ENCODE results near the gene PRSS27. TPM values are rescaled to one million over a fixed set of nuclear protein-coding genes. Genes with fewer than 3 reads are reported as not detected.
A peak's percentile ranks its signal among the peaks of the same experiment; 100 is the strongest.

PRSS27 gene
- total RNA-seq, 1 donor from 2014 or later, result 3.1 TPM

DNA sequence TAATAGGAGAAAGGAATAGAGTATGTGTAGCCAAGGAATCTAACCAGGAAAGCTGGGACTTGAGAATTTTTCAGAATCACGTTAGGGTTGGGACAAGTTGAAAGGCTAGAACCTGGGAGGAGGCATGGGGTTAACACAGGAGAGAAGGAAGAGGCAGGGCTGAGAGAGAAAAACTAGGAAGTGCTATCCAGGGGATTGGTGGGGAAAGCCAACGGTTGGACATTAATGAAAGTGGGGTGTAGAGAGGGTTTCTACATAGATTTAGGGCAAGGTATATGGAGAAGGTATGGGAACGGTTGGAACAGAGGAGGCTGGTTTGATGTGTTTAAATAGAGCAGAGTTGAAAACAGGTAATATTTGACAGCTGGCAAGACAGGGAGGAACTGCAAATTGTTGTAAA is 35.1 kb upstream of the PRSS27 start:
- peak overlapping the region; percentile 89 for H3K27ac Mint-ChIP-seq (ENCODE audit: unreplicated experiment)
- peaks cover 53% of the 10 kb centered on the region for H3K4me1 Mint-ChIP-seq (ENCODE audit: low read depth)
- peak overlapping the region; percentile 92 for H3K4me3 Mint-ChIP-seq (ENCODE audit: unreplicated experiment)
- no peaks in the 10 kb centered on the region for H3K9me3 Mint-ChIP-seq (ENCODE audit: low read depth)
- H3K27me3 Mint-ChIP-seq (ENCODE audit: low read depth), result no peaks in the 10 kb centered on the region
- TF ChIP-seq CTCF (IDR thresholded peaks at IDR 0.05), result no peak
- no peak for DNase-seq (ENCODE audit: low spot score)
- peaks cover 34% of the 10 kb centered on the region for H3K36me3 Mint-ChIP-seq (ENCODE audit: low read depth)

- peak overlapping the region; percentile 92 for H3K4me3 Mint-ChIP-seq (ENCODE audit: unreplicated experiment)
- H3K36me3 Mint-ChIP-seq (ENCODE audit: low read depth), result peaks cover 24% of the 10 kb centered on the region
- H3K4me1 Mint-ChIP-seq (ENCODE audit: low read depth), result peaks cover 53% of the 10 kb centered on the region
- no peak for DNase-seq (ENCODE audit: low spot score)
- TF ChIP-seq CTCF (IDR thresholded peaks at IDR 0.05), result no peak
- H3K27me3 Mint-ChIP-seq (ENCODE audit: low read depth), result no peaks in the 10 kb centered on the region
- H3K27ac Mint-ChIP-seq (ENCODE audit: unreplicated experiment), result peak overlapping the region; percentile 89
- H3K9me3 Mint-ChIP-seq (ENCODE audit: low read depth), result no peaks in the 10 kb centered on the region
Measured at GRCh38 chr16:2753733-2754020, 33.7 kb upstream of the PRSS27 start.

DNA sequence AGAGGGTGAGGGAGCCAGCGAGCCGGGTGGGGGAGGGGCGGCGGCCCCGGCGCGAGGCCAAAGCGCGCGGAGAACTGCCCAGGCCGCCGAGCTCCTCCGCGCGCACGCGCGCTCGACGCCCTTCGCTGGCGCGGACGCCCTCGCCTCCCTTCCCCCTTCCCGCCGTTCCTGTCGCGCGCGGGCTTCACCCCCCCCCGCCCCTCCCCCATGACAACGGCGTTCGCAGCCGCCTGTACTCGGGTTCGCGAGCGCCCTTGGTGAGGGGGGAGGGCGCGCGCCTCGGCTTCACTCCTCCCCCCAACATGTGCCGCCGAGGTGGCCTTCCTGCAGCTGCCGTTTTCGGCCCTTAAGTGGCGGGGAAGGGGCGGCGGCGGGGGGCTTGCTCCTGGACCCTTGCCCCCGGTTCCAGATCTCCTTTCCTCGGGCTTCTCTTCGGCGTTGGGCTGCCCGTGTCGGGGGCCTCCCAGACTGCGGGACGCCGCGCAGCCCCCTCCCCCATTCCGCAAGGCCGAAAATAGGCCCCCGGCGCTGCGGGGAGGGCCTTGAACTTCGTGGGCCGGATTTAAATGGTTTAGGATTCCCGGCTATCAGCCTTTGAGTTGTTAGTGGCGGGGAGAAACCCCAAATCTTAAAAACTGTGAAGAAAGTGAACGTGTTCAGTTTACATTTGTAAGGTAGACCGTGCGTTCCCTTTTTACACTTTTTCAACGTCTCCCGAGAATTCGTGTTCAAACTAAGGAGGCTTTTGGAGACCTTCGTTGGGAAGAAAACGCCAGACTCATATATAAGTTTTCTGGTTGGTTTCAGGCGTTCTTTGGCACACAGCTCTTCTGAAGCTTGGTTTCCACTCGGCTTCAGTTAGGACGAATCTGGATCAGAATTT is 33.1 kb upstream of the PRSS27 start:
- H3K27ac Mint-ChIP-seq (ENCODE audit: unreplicated experiment), result peak overlapping the region; percentile 89
- no peak for DNase-seq (ENCODE audit: low spot score)

DNA sequence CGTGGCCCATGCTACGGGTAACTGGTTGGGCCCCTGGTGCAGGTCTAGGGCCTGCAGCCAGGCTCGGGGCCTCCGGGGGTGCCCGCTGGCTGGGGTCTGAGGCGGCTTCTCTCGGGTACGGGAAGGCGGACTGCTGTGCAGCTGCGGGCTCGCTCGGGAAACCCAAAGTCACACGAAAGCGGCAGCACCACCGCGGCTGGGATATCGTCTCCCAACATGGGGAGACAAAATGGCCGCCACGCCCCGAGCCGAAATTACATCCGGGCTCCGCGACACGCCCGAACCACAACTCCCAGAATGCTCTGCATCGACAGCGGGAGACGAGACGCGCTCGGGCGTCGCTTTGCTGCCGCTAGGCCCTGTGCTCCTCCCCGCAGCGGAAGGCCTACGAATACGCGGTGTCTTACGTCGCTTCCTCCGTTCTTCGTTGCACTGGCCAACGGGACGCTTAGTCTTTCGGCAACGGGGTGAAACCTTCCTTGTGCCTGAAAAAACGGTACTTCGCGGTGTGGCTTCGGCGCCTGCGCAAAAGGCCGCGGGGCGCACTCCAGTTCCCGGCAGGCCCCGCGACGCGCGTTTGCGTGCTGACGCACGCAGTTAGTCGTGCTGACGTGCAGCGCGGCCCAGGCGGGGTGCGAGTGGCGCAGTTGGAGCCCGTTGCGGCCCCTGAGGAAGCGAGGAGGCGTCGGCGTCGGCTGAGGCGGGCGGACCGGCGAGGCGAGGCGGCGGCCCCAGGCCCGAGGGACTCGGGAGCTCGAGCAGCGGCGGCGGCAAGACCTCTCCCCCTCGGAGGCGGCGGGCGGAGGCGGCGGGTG is 32.2 kb upstream of the PRSS27 start, which contains the start of gene SRRM2:
TSS of gene SRRM2 (plus strand) at position 604 of the 815 bp plus-strand sequence. CDS start 3,727 bp downstream, outside the sequence.
- Mint-ChIP-seq H3K36me3 (ENCODE audit: low read depth) (peaks cover 10% of the 10 kb centered on the region), H3K9me3 (ENCODE audit: low read depth) (no peaks in the 10 kb centered on the region), H3K4me3 (ENCODE audit: unreplicated experiment) (peak within 1 kb of the TSS; percentile 92), H3K4me1 (ENCODE audit: low read depth) (peaks cover 48% of the 10 kb centered on the region), H3K27me3 (ENCODE audit: low read depth) (no peaks in the 10 kb centered on the region), H3K27ac (ENCODE audit: unreplicated experiment) (peak within 1 kb of the TSS; percentile 99)
- TF ChIP-seq CTCF (IDR thresholded peaks at IDR 0.05), result peak; percentile 12
- DNase-seq (ENCODE audit: low spot score), result no peak

More for the DNA sequence above, 33.1 kb upstream of the PRSS27 start:
- peaks cover 53% of the 10 kb centered on the region for H3K4me1 Mint-ChIP-seq (ENCODE audit: low read depth)
- H3K27me3 Mint-ChIP-seq (ENCODE audit: low read depth), result no peaks in the 10 kb centered on the region
- H3K9me3 Mint-ChIP-seq (ENCODE audit: low read depth), result no peaks in the 10 kb centered on the region
- TF ChIP-seq CTCF (IDR thresholded peaks at IDR 0.05), result no peak
- peaks cover 19% of the 10 kb centered on the region for H3K36me3 Mint-ChIP-seq (ENCODE audit: low read depth)
- H3K4me3 Mint-ChIP-seq (ENCODE audit: unreplicated experiment), result peak overlapping the region; percentile 92

GRCh38 chr16:2751577-2752034 is 31.6 kb upstream of the PRSS27 start:
- no peak for DNase-seq (ENCODE audit: low spot score)
- no peaks in the 10 kb centered on the region for H3K27me3 Mint-ChIP-seq (ENCODE audit: low read depth)
- peak overlapping the region; percentile 92 for H3K4me3 Mint-ChIP-seq (ENCODE audit: unreplicated experiment)
- peak overlapping the region; percentile 99 for H3K27ac Mint-ChIP-seq (ENCODE audit: unreplicated experiment)
- no peak for TF ChIP-seq CTCF (IDR thresholded peaks at IDR 0.05)
- no peaks in the 10 kb centered on the region for H3K9me3 Mint-ChIP-seq (ENCODE audit: low read depth)
- H3K36me3 Mint-ChIP-seq (ENCODE audit: low read depth), result peaks cover 7% of the 10 kb centered on the region
- H3K4me1 Mint-ChIP-seq (ENCODE audit: low read depth), result peaks cover 42% of the 10 kb centered on the region
